Liver (tissue), 9 donors: ENCODE results near the gene C5orf58. TPM values are rescaled to one million over a fixed set of nuclear protein-coding genes. Genes with fewer than 3 reads are reported as not detected.

Experiments used
- DNase-seq: peaks from one replicate; pipeline ENCODE4 v3.0.0-alpha.2; 2017; ENCODE audit warnings: low spot score
- H3K27ac ChIP-seq, 2 donors: one replicate each; pipeline ENCODE4 v1.7.0; 2013; ENCODE audit warnings: inconsistent platforms in 2 of 2, low read length in 2 of 2, control low read depth in 1 of 2, low read depth in 1 of 2, mild to moderate bottlenecking in 1 of 2
- H3K27me3 ChIP-seq, 4 donors: one replicate each; pipeline versions ENCODE4 v1.6.1 to v1.7.0; 2013; ENCODE audit warnings: low read length in 3 of 4, inconsistent platforms in 1 of 4, mild to moderate bottlenecking in 1 of 4, moderate library complexity in 1 of 4; ENCODE audit not compliant: control insufficient read depth in 4 of 4, insufficient read depth in 4 of 4
- H3K36me3 ChIP-seq, 4 donors: one replicate each; pipeline versions ENCODE4 v1.6.1 to v1.7.0; 2013; ENCODE audit warnings: low read length in 3 of 4, mild to moderate bottlenecking in 3 of 4, low read depth in 1 of 4, moderate library complexity in 1 of 4; ENCODE audit not compliant: control insufficient read depth in 4 of 4, insufficient read depth in 3 of 4
- H3K4me1 ChIP-seq, 4 donors: one replicate each; pipeline versions ENCODE4 v1.6.1 to v1.7.0; 2013; ENCODE audit warnings: low read length in 3 of 4, mild to moderate bottlenecking in 3 of 4, moderate library complexity in 1 of 4; ENCODE audit not compliant: control insufficient read depth in 4 of 4, insufficient read depth in 4 of 4
- H3K4me3 ChIP-seq, 3 donors: one replicate each; pipeline versions ENCODE4 v1.6.1 to v1.7.0; 2013; ENCODE audit warnings: low read length in 3 of 3, control low read depth in 1 of 3, low read depth in 1 of 3, mild to moderate bottlenecking in 1 of 3
- H3K9ac ChIP-seq, 2 donors: one replicate each; pipeline ENCODE4 v1.7.0; 2013; ENCODE audit warnings: low read length in 2 of 2, mild to moderate bottlenecking in 2 of 2, moderate library complexity in 2 of 2, control low read depth in 1 of 2, low read depth in 1 of 2
- H3K9me3 ChIP-seq, 4 donors: one replicate each; pipeline versions ENCODE4 v1.6.1 to v1.7.0; 2013; ENCODE audit warnings: low read length in 3 of 4; ENCODE audit not compliant: control insufficient read depth in 4 of 4
- CTCF ChIP-seq: fragments of 150-350 bp; IDR thresholded peaks from 2 replicates; pipeline ENCODE4 v1.5.1; 2017; ENCODE audit warnings: improper control_type of control experiment, low read depth, low read length; ENCODE audit not compliant: missing input control
- EGR1 ChIP-seq, 2 donors: IDR thresholded peaks; 2 replicates each; pipeline ENCODE4 v1.6.1; 2016 to 2018; ENCODE audit warnings: antibody characterized with exemption in 2 of 2, low read depth in 2 of 2
- FOXA1 ChIP-seq: IDR thresholded peaks from 2 replicates; pipeline ENCODE4 v1.6.1; 2016; ENCODE audit warnings: antibody characterized with exemption
- FOXA2 ChIP-seq: IDR thresholded peaks from 2 replicates; pipeline ENCODE4 v1.6.1; 2016; ENCODE audit warnings: antibody characterized with exemption
- GABPA ChIP-seq, 2 donors: IDR thresholded peaks in 1 of 2; conservative IDR thresholded peaks in 1 of 2; 2 replicates each; pipeline ENCODE4 v1.6.1; 2016; ENCODE audit warnings: antibody characterized with exemption in 2 of 2, mild to moderate bottlenecking in 1 of 2, moderate library complexity in 1 of 2
- HNF4A ChIP-seq, 2 donors: conservative IDR thresholded peaks; 2 replicates each; pipeline ENCODE4 v1.6.1; 2016; ENCODE audit warnings: antibody characterized with exemption in 2 of 2, mild to moderate bottlenecking in 2 of 2
- JUND ChIP-seq, 2 donors: IDR thresholded peaks; 2 replicates each; pipeline ENCODE4 v1.6.1; 2016; ENCODE audit warnings: antibody characterized with exemption in 2 of 2
- NR2F2 ChIP-seq: IDR thresholded peaks from 2 replicates; pipeline ENCODE4 v1.6.1; 2016; ENCODE audit warnings: antibody characterized with exemption
- RAD21 ChIP-seq, 2 donors: IDR thresholded peaks; 2 replicates each; pipeline ENCODE4 v1.6.1; 2016; ENCODE audit warnings: antibody characterized with exemption in 2 of 2, mild to moderate bottlenecking in 2 of 2
- REST ChIP-seq: IDR thresholded peaks from 2 replicates; pipeline ENCODE4 v1.6.1; 2016; ENCODE audit warnings: antibody characterized with exemption, mild to moderate bottlenecking
- RXRA ChIP-seq, 2 donors: IDR thresholded peaks; 2 replicates each; pipeline ENCODE4 v1.6.1; 2017 to 2018; ENCODE audit warnings: antibody characterized with exemption in 2 of 2, mild to moderate bottlenecking in 1 of 2
- SP1 ChIP-seq: IDR thresholded peaks from 2 replicates; pipeline ENCODE4 v1.6.1; 2018; ENCODE audit warnings: antibody characterized with exemption, mild to moderate bottlenecking
- TAF1 ChIP-seq: conservative IDR thresholded peaks from 2 replicates; pipeline ENCODE4 v1.6.1; 2016; ENCODE audit warnings: antibody characterized with exemption, mild to moderate bottlenecking
- YY1 ChIP-seq: IDR thresholded peaks from 2 replicates; pipeline ENCODE4 v1.6.1; 2016; ENCODE audit warnings: antibody characterized with exemption, mild to moderate bottlenecking
- WGBS: extraction: QIAGEN DNeasy Blood & Tissue Kit; methylation state at CpG from one replicate; pipeline ENCODE4 v1.1.7; 2013; 5-methylcytosine and 5-hydroxymethylcytosine counted together
- polyA plus RNA-seq, 2 donors: library from polyadenylated mRNA; stranded (reverse) in 1 of 2; unstranded in 1 of 2; fragments of 200-250 nt in 1 of 2; fragments of >200 nt in 1 of 2; fragmentation: Nextera tagmentation in 1 of 2; extraction: Ambion mirVana in 1 of 2; gene quantifications; one replicate each; pipeline versions ENCODE4 v1.2.1 to v1.2.3, GENCODE V29; 2013 to 2015
- total RNA-seq, 2 donors: library from RNA; depleted of rRNA; stranded (reverse); fragments of >200 nt; gene quantifications; one replicate each; pipeline ENCODE4 v1.2.3, GENCODE V29; 2014
- TF ChIP-seq, protein P1 (sequence below): IDR thresholded peaks from 2 replicates; pipeline ENCODE4 v1.6.1; 2016; ENCODE audit warnings: antibody characterized with exemption
- TF ChIP-seq, protein P2 (sequence below): IDR thresholded peaks from 2 replicates; pipeline ENCODE4 v1.6.1; 2016; ENCODE audit warnings: antibody characterized with exemption
- donor health status: healthy.
- donor health status: healthy.
- donor health status: healthy.
- donor health status: healthy.
- donor health status: healthy.

C5orf58 gene
- total and polyA plus RNA-seq, 4 donors: 0.64 TPM; not detected in 3

GRCh38 chr5:170267431-170268152 lies 34.8 kb downstream of the C5orf58 start:
- WGBS: 23% methylated on average over 16 of the region's 16 CpGs
- H3K9me3 ChIP-seq: no peaks in the 10 kb centered on the region
- peak; percentile 67 for DNase-seq
- peaks cover 0 to 11% (median 4%) of the 10 kb centered on the region in 4 donors for H3K4me1 ChIP-seq
- no peak overlapping the region for H3K9ac ChIP-seq
- no peak overlapping the region for H3K27ac ChIP-seq
- no peaks in the 10 kb centered on the region for H3K27me3 ChIP-seq
- H3K36me3 ChIP-seq: peaks cover 0 to 7% (median under 1%) of the 10 kb centered on the region in 4 donors
- TF ChIP-seq EGR1 (IDR thresholded peaks at IDR 0.05; ENCODE audit: low read depth in 2 of 2) (no peak), NR2F2 (no peak), CTCF (peak; percentile 76), RAD21 (IDR thresholded peaks at IDR 0.05) (peak; percentile 80 to 85)
- TF ChIP-seq, protein P1, sequence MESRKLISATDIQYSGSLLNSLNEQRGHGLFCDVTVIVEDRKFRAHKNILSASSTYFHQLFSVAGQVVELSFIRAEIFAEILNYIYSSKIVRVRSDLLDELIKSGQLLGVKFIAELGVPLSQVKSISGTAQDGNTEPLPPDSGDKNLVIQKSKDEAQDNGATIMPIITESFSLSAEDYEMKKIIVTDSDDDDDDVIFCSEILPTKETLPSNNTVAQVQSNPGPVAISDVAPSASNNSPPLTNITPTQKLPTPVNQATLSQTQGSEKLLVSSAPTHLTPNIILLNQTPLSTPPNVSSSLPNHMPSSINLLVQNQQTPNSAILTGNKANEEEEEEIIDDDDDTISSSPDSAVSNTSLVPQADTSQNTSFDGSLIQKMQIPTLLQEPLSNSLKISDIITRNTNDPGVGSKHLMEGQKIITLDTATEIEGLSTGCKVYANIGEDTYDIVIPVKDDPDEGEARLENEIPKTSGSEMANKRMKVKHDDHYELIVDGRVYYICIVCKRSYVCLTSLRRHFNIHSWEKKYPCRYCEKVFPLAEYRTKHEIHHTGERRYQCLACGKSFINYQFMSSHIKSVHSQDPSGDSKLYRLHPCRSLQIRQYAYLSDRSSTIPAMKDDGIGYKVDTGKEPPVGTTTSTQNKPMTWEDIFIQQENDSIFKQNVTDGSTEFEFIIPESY: no peak
- H3K4me3 ChIP-seq: no peak overlapping the region

DNA sequence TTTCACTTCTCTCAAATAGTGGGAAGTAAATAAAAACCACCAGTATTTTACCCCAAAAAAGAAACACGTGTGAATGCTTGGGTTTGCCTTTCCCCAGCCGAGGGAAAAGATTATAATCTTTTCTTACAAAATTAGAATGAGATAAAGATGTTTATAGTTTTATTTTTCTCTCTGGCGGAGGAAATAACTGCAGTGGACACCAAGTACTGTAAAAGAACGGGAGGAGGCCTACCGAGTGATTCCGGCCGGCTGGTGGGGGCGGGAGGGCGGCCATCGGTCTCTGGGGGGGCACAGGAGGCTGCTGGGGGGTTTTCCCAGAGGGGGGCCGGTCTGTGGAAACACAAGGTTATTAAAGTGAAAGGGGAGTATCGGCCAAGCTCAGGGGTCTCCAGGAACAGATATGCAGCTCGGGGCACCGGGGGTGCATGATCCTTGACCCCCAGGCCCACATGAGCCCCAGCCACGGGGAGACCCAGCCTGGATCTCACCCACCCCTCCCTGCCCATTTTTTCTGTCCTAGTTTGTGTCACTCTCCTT lies 35.4 kb downstream of the C5orf58 start:
- no peaks in the 10 kb centered on the region for H3K9me3 ChIP-seq
- peaks cover 0 to 6% (median 0%) of the 10 kb centered on the region in 4 donors for H3K36me3 ChIP-seq
- no peak overlapping the region for H3K9ac ChIP-seq
- H3K4me3 ChIP-seq: no peak overlapping the region
- no peak overlapping the region for H3K27ac ChIP-seq
- peaks cover 0 to 11% (median 4%) of the 10 kb centered on the region in 4 donors for H3K4me1 ChIP-seq
- no peak for DNase-seq
- no peaks in the 10 kb centered on the region for H3K27me3 ChIP-seq
- 46% methylated on average over 15 of the region's 15 CpGs for WGBS
- TF ChIP-seq FOXA2 (no peak), TAF1 (no peak), YY1 (no peak), SP1 (no peak), JUND (IDR thresholded peaks at IDR 0.05) (no peak), HNF4A (conservative IDR thresholded peaks at IDR 0.05) (no peak), GABPA (IDR thresholded peaks at IDR 0.05 in 1 of 2, conservative IDR thresholded peaks at IDR 0.05 in 1 of 2) (no peak), RAD21 (IDR thresholded peaks at IDR 0.05) (no peak), REST (no peak), FOXA1 (no peak), RXRA (IDR thresholded peaks at IDR 0.05) (no peak)
- TF ChIP-seq, protein P2, sequence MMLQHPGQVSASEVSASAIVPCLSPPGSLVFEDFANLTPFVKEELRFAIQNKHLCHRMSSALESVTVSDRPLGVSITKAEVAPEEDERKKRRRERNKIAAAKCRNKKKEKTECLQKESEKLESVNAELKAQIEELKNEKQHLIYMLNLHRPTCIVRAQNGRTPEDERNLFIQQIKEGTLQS: no peak
- TF ChIP-seq, protein P1: no peak
